Measurements from ENCODE around the gene GPA33.

GRCh38 chr1:167122568-167122967 is 32.4 kb upstream of the GPA33 start:
- TF ChIP-seq CTCF (IDR thresholded peaks at IDR 0.05; ENCODE audit: poor library complexity) (no peak), EZH2 (IDR thresholded peaks at IDR 0.05; ENCODE audit: borderline replicate concordance) (no peak)
